Activated T-cell treated with anti-CD3 and anti-CD28 coated beads, Interleukin-2, amount 50 U/mL, for 72 hours (primary cell): ENCODE measurements around the gene MANEA. TPM values are rescaled to one million over a fixed set of nuclear protein-coding genes. Genes with fewer than 3 reads are reported as not detected.
A peak's percentile ranks its signal among the peaks of the same experiment; 100 is the strongest.

Experiments used
- ATAC-seq, 2 donors: fragments of 150-1000 bp; cut with Tn5 transposase; replicated peaks in 1 of 2; 2 replicates each; pipeline ENCODE4 v1.10.0; 2021; ENCODE audit warnings: moderate library complexity in 2 of 2, mild to moderate bottlenecking in 1 of 2
- DNase-seq, 2 donors: peaks; one replicate each; pipeline ENCODE4 v3.0.0; 2021 to 2022; ENCODE audit warnings: mixed read lengths in 1 of 2
- H3K27ac Mint-ChIP-seq: one replicate; pipeline ENCODE4 v1.8.0; 2022; ENCODE audit warnings: mild to moderate bottlenecking, moderate library complexity, mixed read lengths
- H3K27me3 Mint-ChIP-seq: one replicate; pipeline ENCODE4 v1.8.0; 2022; ENCODE audit warnings: low read depth, mixed read lengths
- H3K36me3 Mint-ChIP-seq, 2 donors: one replicate each; pipeline ENCODE4 v1.8.0; 2022; ENCODE audit warnings: mixed read lengths in 2 of 2, mild to moderate bottlenecking in 1 of 2; ENCODE audit not compliant: insufficient read depth in 2 of 2
- H3K4me1 Mint-ChIP-seq: one replicate; pipeline ENCODE4 v1.8.0; 2022; ENCODE audit warnings: low read depth, mixed read lengths
- H3K4me3 Mint-ChIP-seq, 2 donors: one replicate each; pipeline ENCODE4 v1.8.0; 2022; ENCODE audit warnings: mild to moderate bottlenecking in 2 of 2, mixed read lengths in 2 of 2, moderate library complexity in 2 of 2
- H3K9me3 Mint-ChIP-seq, 2 donors: one replicate each; pipeline ENCODE4 v1.8.0; 2022; ENCODE audit warnings: mixed read lengths in 2 of 2
- total RNA-seq, 2 donors: library from RNA; stranded (reverse); gene quantifications; one replicate each; pipeline ENCODE4 v1.2.3, GENCODE V29; 2022

MANEA gene, protein sequence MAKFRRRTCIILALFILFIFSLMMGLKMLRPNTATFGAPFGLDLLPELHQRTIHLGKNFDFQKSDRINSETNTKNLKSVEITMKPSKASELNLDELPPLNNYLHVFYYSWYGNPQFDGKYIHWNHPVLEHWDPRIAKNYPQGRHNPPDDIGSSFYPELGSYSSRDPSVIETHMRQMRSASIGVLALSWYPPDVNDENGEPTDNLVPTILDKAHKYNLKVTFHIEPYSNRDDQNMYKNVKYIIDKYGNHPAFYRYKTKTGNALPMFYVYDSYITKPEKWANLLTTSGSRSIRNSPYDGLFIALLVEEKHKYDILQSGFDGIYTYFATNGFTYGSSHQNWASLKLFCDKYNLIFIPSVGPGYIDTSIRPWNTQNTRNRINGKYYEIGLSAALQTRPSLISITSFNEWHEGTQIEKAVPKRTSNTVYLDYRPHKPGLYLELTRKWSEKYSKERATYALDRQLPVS
- total RNA-seq, result 10 to 100 TPM in 1 of 2 donors, 1 to 10 TPM in 1; 7.1 to 10.2 TPM

DNA sequence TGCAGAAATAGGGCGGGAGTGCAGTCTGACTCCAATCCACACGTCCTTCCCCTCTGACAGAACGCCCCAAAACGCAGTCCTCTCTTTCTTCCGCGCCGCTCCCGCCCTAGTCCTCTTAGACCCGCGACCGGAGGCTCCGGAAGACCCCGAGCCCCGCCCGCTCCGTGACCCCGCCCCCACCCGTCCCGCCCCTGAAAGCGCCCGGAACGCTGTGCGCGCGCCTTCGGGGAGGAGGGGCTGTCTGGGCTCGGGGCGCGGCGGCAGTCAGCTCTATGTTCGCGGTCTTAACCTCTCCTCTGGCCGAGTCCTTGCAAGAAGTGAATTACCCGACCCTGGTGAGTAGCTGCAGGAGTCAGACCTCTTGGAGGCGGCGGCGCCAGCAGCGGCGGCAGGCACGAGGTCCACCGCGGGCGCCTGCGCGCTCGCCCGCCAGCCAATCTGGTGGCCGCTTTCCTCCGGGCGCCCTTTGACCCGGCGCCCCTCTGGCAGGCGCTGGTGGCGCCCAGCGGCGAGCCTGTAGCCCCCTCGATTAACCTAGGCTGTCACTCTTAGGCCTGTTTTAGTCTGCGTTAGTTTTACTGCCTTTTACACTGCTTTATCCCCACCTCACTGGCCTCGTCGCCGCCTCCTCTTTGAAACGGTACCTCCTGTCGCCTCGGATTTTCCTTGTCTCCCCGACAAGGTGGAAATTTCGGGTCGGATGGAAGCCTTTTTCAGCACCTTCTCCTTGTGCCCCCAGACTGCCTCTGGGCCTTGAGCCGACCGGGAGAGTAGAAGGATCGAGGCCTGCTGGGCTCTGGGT lies at the start of gene MANEA:
MANEA (plus strand) TSS at position 232 of the 802 bp plus-strand sequence. CDS start 8,905 bp downstream, outside the sequence.
- Mint-ChIP-seq H3K27me3 (no peaks in the 10 kb centered on the region), H3K36me3 (peaks cover 2 to 4% of the 10 kb centered on the region in 2 donors), H3K4me1 (peaks cover 48% of the 10 kb centered on the region), H3K9me3 (no peaks in the 10 kb centered on the region), H3K27ac (peak within 1 kb of the TSS; percentile 99), H3K4me3 (peak within 1 kb of the TSS; percentile 94 to 97)
- DNase-seq, result peak; percentile 84 to 88
- ATAC-seq, result peak; percentile 92 to 95

DNA sequence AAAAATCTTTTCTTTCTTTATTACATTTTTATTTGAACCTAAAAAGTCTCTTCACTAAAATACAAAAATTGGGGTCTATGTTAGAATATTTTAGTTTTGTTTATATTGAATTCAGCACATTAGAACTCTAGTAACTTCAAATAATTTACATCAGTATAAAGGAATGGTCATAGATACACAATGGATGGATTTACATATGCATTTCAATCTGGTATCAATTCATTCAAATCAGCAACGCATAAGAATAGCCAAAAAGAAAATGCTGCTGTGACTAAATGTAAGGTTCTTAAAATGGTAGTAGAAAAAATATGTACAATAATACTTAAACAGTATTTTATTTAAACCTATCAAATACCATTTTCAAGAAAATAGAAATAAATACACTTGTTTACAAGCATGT lies 47.6 kb upstream of the MANEA start:
- Mint-ChIP-seq H3K4me1 (no peaks in the 10 kb centered on the region), H3K9me3 (no peaks in the 10 kb centered on the region), H3K27me3 (peaks cover 22% of the 10 kb centered on the region), H3K4me3 (no peak overlapping the region), H3K36me3 (no peaks in the 10 kb centered on the region), H3K27ac (no peak overlapping the region)
- DNase-seq (no peak), ATAC-seq (no peak)

DNA sequence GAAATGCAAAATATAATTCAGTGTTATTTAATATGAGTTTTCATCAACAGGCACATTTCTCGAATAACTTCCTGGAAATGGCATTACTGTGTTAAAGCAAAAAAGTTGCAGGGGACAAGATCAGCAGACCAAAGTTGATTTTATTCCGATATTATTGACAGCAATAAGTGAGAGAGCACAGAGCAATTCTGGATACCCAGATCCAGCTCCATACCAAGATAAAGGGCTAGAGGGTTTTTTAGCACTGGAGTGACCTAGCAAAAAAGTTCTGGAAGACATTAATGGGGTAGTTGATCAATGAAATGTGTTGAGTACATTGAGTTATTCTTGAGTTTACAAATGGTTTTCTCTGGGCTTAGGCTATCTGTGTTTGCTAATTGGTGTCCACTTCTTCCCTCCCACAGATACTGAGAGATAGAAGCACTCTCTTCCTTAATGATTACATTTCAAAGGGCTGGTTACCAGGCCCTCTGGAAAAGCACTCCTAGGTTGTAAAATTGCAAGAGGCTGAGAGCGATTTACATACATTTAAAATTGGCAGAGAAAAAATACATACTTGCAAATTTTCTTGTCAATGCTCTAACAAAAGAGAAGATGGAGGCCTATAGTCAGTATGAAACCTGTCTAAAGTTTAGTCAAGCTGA lies 47.0 kb upstream of the MANEA start:
- Mint-ChIP-seq H3K27ac (no peak overlapping the region), H3K27me3 (peaks cover 18% of the 10 kb centered on the region), H3K36me3 (no peaks in the 10 kb centered on the region), H3K4me3 (no peak overlapping the region), H3K4me1 (no peaks in the 10 kb centered on the region), H3K9me3 (no peaks in the 10 kb centered on the region)
- no peak for DNase-seq
- no peak for ATAC-seq

DNA sequence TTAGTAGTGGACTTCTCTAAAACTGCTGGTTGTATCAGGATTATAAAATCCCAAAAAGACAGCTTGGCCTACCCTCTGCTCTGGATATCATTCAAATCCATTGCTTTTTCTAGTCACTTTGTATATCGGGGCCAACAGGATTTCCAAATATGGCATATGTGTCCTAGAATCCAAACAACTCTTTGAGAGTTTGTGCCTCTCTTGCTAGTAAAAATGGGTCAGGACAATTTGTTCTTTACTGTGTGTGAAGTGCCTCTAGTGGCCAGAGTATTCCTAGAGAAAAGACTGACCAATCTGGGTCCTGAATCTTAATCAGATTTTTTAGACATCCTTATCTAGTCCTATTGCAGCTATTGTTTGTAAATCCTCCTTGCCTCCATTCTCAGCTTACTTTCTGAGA lies 33.5 kb upstream of the MANEA start:
- Mint-ChIP-seq H3K27me3 (no peaks in the 10 kb centered on the region), H3K36me3 (no peaks in the 10 kb centered on the region), H3K4me1 (no peaks in the 10 kb centered on the region), H3K9me3 (peaks cover 0 to 2% of the 10 kb centered on the region in 2 donors), H3K27ac (no peak overlapping the region), H3K4me3 (no peak overlapping the region)
- ATAC-seq (no peak), DNase-seq (no peak)

DNA sequence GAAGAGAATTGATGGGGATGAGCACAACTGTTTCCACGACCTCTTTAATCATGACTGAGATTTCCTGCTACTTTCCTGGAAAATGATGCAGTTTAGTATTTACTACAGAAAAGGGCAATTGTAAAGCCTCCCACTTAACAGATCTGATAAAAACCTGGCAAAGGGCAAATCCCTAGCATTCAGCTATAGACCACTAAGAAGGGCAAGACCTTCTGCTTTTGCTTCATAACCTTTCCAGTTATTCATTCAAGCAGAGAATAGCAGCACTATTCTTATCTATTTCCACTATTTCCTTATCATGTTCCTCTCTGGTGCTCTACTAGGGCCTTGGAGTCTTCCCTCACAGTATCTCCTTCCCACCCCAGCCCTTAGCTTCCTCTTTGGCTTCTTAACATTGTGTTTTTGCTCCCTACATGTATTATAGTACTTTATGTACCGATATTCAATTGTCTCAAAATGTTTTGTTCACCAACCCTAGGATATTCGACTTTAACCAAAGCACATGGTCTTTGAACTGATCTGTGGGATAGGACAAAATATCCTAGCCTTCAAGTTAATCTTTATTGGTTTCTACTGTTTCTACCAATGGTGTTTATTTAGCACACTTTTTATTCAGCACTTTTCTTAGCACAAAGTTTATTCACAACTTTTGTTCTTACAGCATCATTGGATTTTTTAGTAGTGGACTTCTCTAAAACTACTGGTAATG lies 32.7 kb upstream of the MANEA start:
- Mint-ChIP-seq H3K4me3 (no peak overlapping the region), H3K27ac (no peak overlapping the region), H3K36me3 (no peaks in the 10 kb centered on the region), H3K9me3 (no peaks in the 10 kb centered on the region), H3K27me3 (no peaks in the 10 kb centered on the region), H3K4me1 (no peaks in the 10 kb centered on the region)
- DNase-seq (no peak), ATAC-seq (no peak)

DNA sequence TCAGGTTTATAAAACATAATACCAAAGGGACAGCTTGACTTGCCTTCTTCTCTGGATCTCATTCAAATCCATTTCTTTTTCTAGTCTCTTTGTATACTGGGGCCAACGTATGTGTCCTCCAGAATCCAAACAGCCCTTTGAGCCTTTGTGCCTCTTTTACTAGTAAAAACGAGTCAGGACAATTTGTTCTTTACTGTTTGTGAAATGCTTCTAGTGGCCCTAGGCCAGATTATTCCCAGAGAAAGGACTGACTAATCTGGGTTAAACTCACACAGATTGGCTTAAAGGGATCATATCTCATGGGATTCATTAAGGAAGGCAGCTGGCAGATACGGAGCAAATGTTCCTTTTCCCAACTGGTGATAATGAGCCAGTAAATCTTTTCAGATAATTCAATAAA lies 32.1 kb upstream of the MANEA start:
- ATAC-seq, result no peak
- Mint-ChIP-seq H3K4me1 (no peaks in the 10 kb centered on the region), H3K4me3 (no peak overlapping the region), H3K9me3 (no peaks in the 10 kb centered on the region), H3K27me3 (no peaks in the 10 kb centered on the region), H3K27ac (no peak overlapping the region), H3K36me3 (no peaks in the 10 kb centered on the region)
- no peak for DNase-seq

DNA sequence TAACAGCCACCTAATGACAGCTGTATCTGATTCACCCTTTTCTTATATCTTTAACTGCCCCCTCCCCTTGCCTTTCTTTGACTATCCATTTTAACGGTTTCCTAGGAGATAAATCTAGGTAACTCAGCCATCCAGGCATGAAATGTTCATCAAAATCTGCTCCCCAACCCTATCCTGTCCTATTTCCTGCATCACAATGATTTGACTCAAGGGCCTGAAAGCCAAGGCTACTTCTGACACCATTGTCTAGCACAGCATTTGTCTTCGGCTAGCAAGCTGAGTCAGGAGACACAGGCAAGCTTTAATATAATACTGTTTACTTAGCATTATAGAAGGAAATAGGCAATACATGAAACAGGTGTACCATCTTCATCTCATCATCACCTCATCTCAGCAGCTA lies 31.6 kb upstream of the MANEA start:
- DNase-seq, result no peak
- Mint-ChIP-seq H3K27ac (no peak overlapping the region), H3K27me3 (no peaks in the 10 kb centered on the region), H3K9me3 (no peaks in the 10 kb centered on the region), H3K4me1 (no peaks in the 10 kb centered on the region), H3K36me3 (no peaks in the 10 kb centered on the region), H3K4me3 (no peak overlapping the region)
- ATAC-seq, result no peak

DNA sequence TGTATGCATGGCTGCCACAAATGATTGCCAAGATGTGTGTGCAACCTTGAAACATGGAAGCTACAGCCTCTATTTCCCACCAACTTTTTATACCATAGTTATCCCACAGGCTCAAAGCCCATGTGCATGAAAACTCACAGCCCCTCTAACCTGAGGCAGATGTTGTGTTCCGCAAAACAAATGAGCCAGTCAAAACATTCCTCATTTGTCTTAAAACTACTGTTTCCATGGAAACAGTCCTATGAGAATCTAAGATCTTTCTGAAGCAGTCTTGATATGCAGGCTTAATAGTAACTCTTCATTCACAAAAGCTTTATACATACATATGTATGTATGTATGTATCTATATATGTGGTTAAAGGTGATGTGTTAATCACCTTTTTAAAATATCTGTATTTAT lies 31.2 kb upstream of the MANEA start:
- Mint-ChIP-seq H3K36me3 (no peaks in the 10 kb centered on the region), H3K9me3 (no peaks in the 10 kb centered on the region), H3K4me3 (no peak overlapping the region), H3K27ac (no peak overlapping the region), H3K4me1 (no peaks in the 10 kb centered on the region), H3K27me3 (no peaks in the 10 kb centered on the region)
- no peak for DNase-seq
- ATAC-seq, result no peak

DNA sequence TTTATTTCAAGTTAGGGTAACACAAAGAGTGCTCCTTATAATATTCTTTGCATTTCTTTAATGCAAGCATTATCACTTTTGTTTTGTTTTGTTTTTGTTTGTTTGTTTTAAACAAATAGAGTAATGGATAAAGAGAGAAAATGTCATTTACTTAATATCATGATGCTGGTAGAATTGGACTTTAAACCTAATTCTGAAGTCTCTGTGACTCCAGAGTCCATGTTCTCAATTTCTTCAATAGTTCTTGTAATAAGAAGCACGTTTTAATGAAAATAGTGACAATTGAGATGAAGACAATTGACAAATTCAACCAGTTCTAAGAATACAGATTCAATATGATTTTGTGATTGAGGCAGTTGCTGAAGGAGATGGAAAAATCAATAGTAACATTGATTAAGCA lies 30.3 kb upstream of the MANEA start:
- Mint-ChIP-seq H3K27ac (no peak overlapping the region), H3K4me1 (no peaks in the 10 kb centered on the region), H3K36me3 (no peaks in the 10 kb centered on the region), H3K4me3 (no peak overlapping the region), H3K9me3 (peaks cover 0 to 1% of the 10 kb centered on the region in 2 donors), H3K27me3 (no peaks in the 10 kb centered on the region)
- no peak for DNase-seq
- no peak for ATAC-seq

DNA sequence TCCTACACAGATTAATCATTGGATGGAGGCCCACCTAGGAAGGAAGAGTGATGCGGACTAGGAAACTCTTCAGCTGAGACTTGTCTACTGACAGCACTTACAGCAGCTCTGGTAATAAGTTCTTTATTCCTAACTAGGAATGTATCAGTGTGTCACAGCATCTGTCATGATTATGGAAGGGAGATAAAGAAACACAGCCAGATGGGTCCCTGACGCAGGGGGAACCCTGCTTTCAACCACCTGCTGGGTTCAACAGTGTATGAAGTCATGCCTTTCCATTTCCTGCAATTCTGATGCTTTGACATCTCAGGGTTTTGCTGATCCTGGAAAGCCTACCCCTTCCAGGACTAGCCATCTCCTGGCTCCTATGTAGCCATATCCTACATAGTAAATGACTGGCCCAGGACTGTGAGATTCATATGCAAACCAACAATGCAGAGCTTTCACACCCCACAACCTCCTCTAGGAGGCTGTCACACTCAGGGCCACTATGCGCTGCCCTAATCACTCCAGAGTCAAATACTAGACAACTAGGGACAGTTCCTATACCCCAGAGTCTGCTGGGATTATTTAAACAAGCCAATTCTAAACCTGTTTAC lies 29.0 kb upstream of the MANEA start:
- H3K4me3 Mint-ChIP-seq, result no peak overlapping the region
- no peak for ATAC-seq

DNA sequence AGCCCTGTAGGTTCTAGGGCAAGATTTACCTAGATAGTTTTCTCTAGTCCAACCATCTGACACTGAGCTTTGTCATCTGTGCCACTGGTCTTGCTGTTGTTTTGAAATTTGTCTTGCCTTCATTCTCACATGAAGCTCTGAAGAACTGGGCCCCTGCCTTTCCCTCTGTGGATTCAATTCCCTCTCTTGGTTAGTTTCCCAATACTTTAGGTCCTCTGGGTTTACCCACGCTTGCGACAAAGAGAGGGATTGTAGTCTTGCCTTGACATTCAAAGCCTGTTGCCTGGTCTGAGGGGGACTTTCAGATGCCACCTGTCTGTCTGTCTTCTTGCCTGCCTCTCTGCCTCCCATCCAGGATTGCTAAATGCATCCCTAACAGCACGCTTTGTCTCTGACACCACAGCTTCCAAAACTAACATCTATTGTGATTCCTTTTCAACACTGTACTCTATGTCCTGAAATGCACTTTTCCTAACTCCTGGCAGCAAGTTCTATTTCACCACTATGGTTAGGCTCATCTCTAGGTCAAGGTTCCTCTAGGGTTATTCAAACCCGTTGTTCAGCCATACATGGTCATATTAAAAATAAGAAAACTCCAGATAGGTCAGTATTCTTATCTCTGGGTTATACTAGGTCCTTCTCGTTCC lies 25.5 kb upstream of the MANEA start:
- H3K27ac Mint-ChIP-seq, result no peak overlapping the region
- DNase-seq (no peak), ATAC-seq (no peak)
- no peaks in the 10 kb centered on the region for H3K27me3 Mint-ChIP-seq
- no peak overlapping the region for H3K4me3 Mint-ChIP-seq
- no peaks in the 10 kb centered on the region for H3K4me1 Mint-ChIP-seq
- H3K9me3 Mint-ChIP-seq, result peaks cover 6% of the 10 kb centered on the region in 2 donors
- H3K36me3 Mint-ChIP-seq, result peaks cover 2 to 8% of the 10 kb centered on the region in 2 donors

More for the DNA sequence above, 29.0 kb upstream of the MANEA start:
- peaks cover 0 to 1% of the 10 kb centered on the region in 2 donors for H3K9me3 Mint-ChIP-seq
- no peaks in the 10 kb centered on the region for H3K36me3 Mint-ChIP-seq
- no peak for DNase-seq
- H3K4me1 Mint-ChIP-seq, result no peaks in the 10 kb centered on the region
- no peak overlapping the region for H3K27ac Mint-ChIP-seq
- H3K27me3 Mint-ChIP-seq, result no peaks in the 10 kb centered on the region

DNA sequence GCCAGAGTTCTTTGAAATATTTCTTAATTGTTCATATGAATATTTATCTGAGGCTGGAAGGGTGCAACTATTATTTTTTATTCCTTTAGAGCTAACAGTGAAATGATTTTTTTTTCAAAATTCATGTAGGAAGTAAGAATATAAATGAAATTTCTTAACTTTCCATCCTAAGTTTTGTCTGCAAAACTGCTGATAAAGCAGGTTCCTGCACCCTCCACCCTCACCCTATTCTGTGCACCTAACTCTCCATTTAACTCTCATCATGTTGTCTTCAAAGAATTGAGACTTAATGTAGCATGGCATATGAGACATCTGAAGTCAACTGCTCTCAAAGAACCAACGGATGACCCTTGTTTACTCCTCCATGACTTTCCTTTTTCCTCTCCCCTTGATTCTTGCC lies 23.5 kb upstream of the MANEA start:
- Mint-ChIP-seq H3K9me3 (peaks cover 6% of the 10 kb centered on the region in 2 donors), H3K4me3 (no peak overlapping the region), H3K4me1 (no peaks in the 10 kb centered on the region), H3K27ac (no peak overlapping the region), H3K27me3 (no peaks in the 10 kb centered on the region), H3K36me3 (peaks cover 2 to 8% of the 10 kb centered on the region in 2 donors)
- DNase-seq (no peak), ATAC-seq (no peak)
